Endothelial cell of umbilical vein (primary cell): Measurements from ENCODE around the gene DIPK1A. TPM values are rescaled to one million over a fixed set of nuclear protein-coding genes. Genes with fewer than 3 reads are reported as not detected.

Experiments
- BruUV-seq: library from RNA; stranded (reverse); fragments of 400-500 nt; replicated peaks from 2 replicates; lab custom pipeline; 2021; lab: Mats Ljungman, UMichigan
- CTCF ChIA-PET: fragments of 300-600, 350-600 bp; sonication (Branson Sonifier 250); formaldehyde crosslinking; loops from one replicate; lab custom pipeline; 2021; ENCODE audit warnings: antibody characterized with exemption, inconsistent platforms; lab: Charles Lee
- POLR2A ChIA-PET: fragments of 300-600, 350-600 bp; sonication (Branson Sonifier 250); formaldehyde crosslinking; loops from one replicate; lab custom pipeline; 2021; ENCODE audit warnings: antibody characterized with exemption, inconsistent platforms; lab: Charles Lee
- DNase-seq: peaks from one replicate; pipeline ENCODE4 v3.0.0-alpha.2; 2011; ENCODE audit warnings: low read depth, low spot score
- FAIRE-seq: peaks from 2 replicates; lab custom pipeline; 2011; peaks lifted over from hg19 to GRCh38; lab: Jason Lieb, UNC
- H2AFZ ChIP-seq: 2 replicates; pipeline ENCODE4 v1.6.0; 2012; ENCODE audit warnings: low read depth, low read length, control low read depth, inconsistent platforms
- H3K27ac ChIP-seq: 2 replicates; pipeline ENCODE4 v1.5.1; 2011; ENCODE audit warnings: low read depth, mild to moderate bottlenecking, control low read depth, low read length, moderate library complexity; ENCODE audit not compliant: insufficient read depth
- H3K27me3 ChIP-seq, 2 experiments: 2 replicates each; pipeline versions ENCODE4 v1.6.0 to v1.6.1; 2011; ENCODE audit warnings: low read length in 2 of 2, mixed read lengths in 1 of 2; ENCODE audit not compliant: control insufficient read depth in 2 of 2, insufficient read depth in 2 of 2
- H3K36me3 ChIP-seq, 2 experiments: 2 replicates in 1 of 2; 3 replicates in 1 of 2; pipeline ENCODE4 v1.5.1; 2011; ENCODE audit warnings: low read length in 2 of 2, mild to moderate bottlenecking in 1 of 2, moderate library complexity in 1 of 2; ENCODE audit not compliant: control insufficient read depth in 2 of 2, insufficient read depth in 2 of 2; ENCODE audit errors: extremely low read depth in 1 of 2
- H3K4me1 ChIP-seq: 3 replicates; pipeline ENCODE4 v1.5.1; 2011; ENCODE audit warnings: mild to moderate bottlenecking, low read length; ENCODE audit not compliant: control insufficient read depth, insufficient read depth; ENCODE audit errors: extremely low read depth
- H3K4me2 ChIP-seq: 2 replicates; pipeline ENCODE4 v1.6.1; 2011; ENCODE audit warnings: low read length, control low read depth, mixed read lengths; ENCODE audit not compliant: insufficient read depth
- H3K4me3 ChIP-seq, 3 experiments: fragments of 200-600 bp in 1 of 3; sonication (generic), shearing (Covaris generic) in 1 of 3; replicated peaks in 1 of 3; 2 replicates each; pipeline ENCODE4 v1.5.1; 2011 to 2016; ENCODE audit warnings: control low read depth in 3 of 3, low read length in 3 of 3, mild to moderate bottlenecking in 2 of 3, inconsistent platforms in 1 of 3, low read depth in 1 of 3, moderate library complexity in 1 of 3; ENCODE audit not compliant: insufficient read depth in 1 of 3
- H3K79me2 ChIP-seq: 2 replicates; pipeline ENCODE4 v1.6.0; 2012; ENCODE audit warnings: low read length, inconsistent platforms; ENCODE audit not compliant: control insufficient read depth, insufficient read depth
- H3K9ac ChIP-seq: replicated peaks from 2 replicates; pipeline ENCODE3; 2011; ENCODE audit warnings: low read length, control low read depth; ENCODE audit not compliant: insufficient read depth; ENCODE audit errors: extremely low read depth
- H3K9me1 ChIP-seq: replicated peaks from 3 replicates; pipeline ENCODE4 v1.6.0; 2011; ENCODE audit warnings: mild to moderate bottlenecking, low read length; ENCODE audit not compliant: control insufficient read depth, insufficient read depth; ENCODE audit errors: extremely low read depth
- H3K9me3 ChIP-seq: replicated peaks from 2 replicates; pipeline ENCODE4 v1.5.1; 2012; ENCODE audit warnings: low read length, inconsistent platforms; ENCODE audit not compliant: control insufficient read depth, insufficient read depth
- H4K20me1 ChIP-seq: replicated peaks from 2 replicates; pipeline ENCODE3; 2011; ENCODE audit warnings: mild to moderate bottlenecking, low read length; ENCODE audit not compliant: control insufficient read depth, insufficient read depth; ENCODE audit errors: extremely low read depth
- CTCF ChIP-seq, 2 donors: IDR thresholded peaks; 1 replicate in 1 of 2; 2 replicates in 1 of 2; pipeline ENCODE4 v1.5.1; 2011; ENCODE audit warnings: low read length in 2 of 2, mild to moderate bottlenecking in 2 of 2, moderate library complexity in 2 of 2, control low read depth in 1 of 2, inconsistent platforms in 1 of 2, low read depth in 1 of 2; ENCODE audit not compliant: insufficient read depth in 1 of 2; ENCODE audit errors: extremely low read depth in 1 of 2
- EZH2 ChIP-seq: IDR thresholded peaks from 2 replicates; pipeline ENCODE4 v1.6.1; 2012; ENCODE audit warnings: borderline replicate concordance, low read depth, mild to moderate bottlenecking, moderate library complexity, low read length, inconsistent platforms; ENCODE audit not compliant: severe bottlenecking
- FOS ChIP-seq: IDR thresholded peaks from 2 replicates; pipeline ENCODE4 v1.6.1; 2011; ENCODE audit warnings: mild to moderate bottlenecking, low read length, moderate library complexity, borderline replicate concordance; ENCODE audit not compliant: insufficient read depth
- GATA2 ChIP-seq: IDR thresholded peaks from 2 replicates; pipeline ENCODE4 v1.7.0; 2011; ENCODE audit warnings: low read depth, mild to moderate bottlenecking, moderate library complexity, mixed read lengths, low read length; ENCODE audit not compliant: insufficient read length, insufficient read depth
- JUN ChIP-seq: IDR thresholded peaks from 2 replicates; pipeline ENCODE4 v1.6.1; 2011; ENCODE audit warnings: borderline replicate concordance, low read depth; ENCODE audit not compliant: insufficient read length, insufficient read depth
- MAX ChIP-seq: IDR thresholded peaks from 2 replicates; pipeline ENCODE4 v1.6.1; 2011; ENCODE audit not compliant: insufficient read depth, insufficient read length
- MYC ChIP-seq: IDR thresholded peaks from one replicate; pipeline ENCODE4 v1.6.1; 2011; ENCODE audit warnings: mild to moderate bottlenecking, low read depth, low read length
- POLR2A ChIP-seq: IDR thresholded peaks from 2 replicates; pipeline ENCODE4 v1.6.1; 2012; ENCODE audit warnings: low read depth, mild to moderate bottlenecking, control low read depth, low read length
- POLR2AphosphoS5 ChIP-seq: IDR thresholded peaks from 2 replicates; pipeline ENCODE4 v1.6.1; 2012; ENCODE audit warnings: low read depth, mild to moderate bottlenecking, control low read depth, low read length, moderate library complexity; ENCODE audit not compliant: insufficient read depth
- dilution Hi-C: fragments of 300-500 bp; cut with MboI; formaldehyde crosslinking; loops from one replicate; pipeline ENCODE4 v1.15.0; 2019; ENCODE audit warnings: low sequenced_read_pairs; ENCODE audit not compliant: extremely low pct_ligation_motif_present
- intact Hi-C: fragments of 100-400 bp; cut with micrococcal nuclease; formaldehyde crosslinking; loops from one replicate; pipeline ENCODE4 v1.10.0; 2022
- polyA plus RNA-seq, 4 experiments: library from polyadenylated mRNA; depleted of rRNA in 3 of 4; stranded (reverse) in 3 of 4; unstranded in 1 of 4; fragments of >200 nt; gene quantifications; 2 replicates each; pipeline versions ENCODE4 v1.2.1 to v1.2.3, GENCODE V29; 2011 to 2012; ENCODE audit warnings: missing spikeins in 1 of 4
- total RNA-seq: library from RNA; stranded (reverse); gene quantifications from 2 replicates; pipeline ENCODE4 v1.2.3, GENCODE V29; 2021

DIPK1A gene
- total and polyA plus RNA-seq, 2 donors (not counting 3 experiments of a cell fraction or from before 2014, with no cell fraction given): 0.25 to 0.93 TPM

- intact Hi-C loops: no loop called here
- Histone ChIP-seq H3K4me1 (no peaks in the 10 kb centered on the region), H3K27ac (no peak overlapping the region), H4K20me1 (no peaks in the 10 kb centered on the region), H3K79me2 (no peaks in the 10 kb centered on the region), H2AFZ (no peak overlapping the region), H3K9me3 (no peaks in the 10 kb centered on the region), H3K27me3 (peaks cover 5 to 6% of the 10 kb centered on the region in 2 experiments), H3K36me3 (no peaks in the 10 kb centered on the region), H3K9me1 (no peaks in the 10 kb centered on the region), H3K9ac (no peak overlapping the region), H3K4me3 (no peak overlapping the region), H3K4me2 (no peak overlapping the region)
- ChIA-PET POLR2A (no interaction called here), CTCF (interaction anchor here (2.5 kb wide), 1 partner anchor 14 kb away, joined by 13 read pairs; no protein-coding TSS in a partner anchor)
- no TSS peak for BruUV-seq
- TF ChIP-seq POLR2A (no peak), MAX (no peak), GATA2 (no peak), POLR2AphosphoS5 (no peak), EZH2 (no peak), CTCF (IDR thresholded peaks at IDR 0.05; ENCODE audit: extremely low read depth in 1 of 2, insufficient read depth in 1 of 2, low read depth in 1 of 2, low read length in 2 of 2) (no peak), MYC (no peak), FOS (no peak), JUN (no peak)
- FAIRE-seq (no peak), DNase-seq (no peak)
- dilution Hi-C loops: no loop called here
These were observed 46.8 kb upstream of the DIPK1A start for GRCh38 chr1:93007941-93008577.
